ENCODE results near the gene SLC17A3. TPM values are rescaled to one million over a fixed set of nuclear protein-coding genes. Genes with fewer than 3 reads are reported as not detected.

SLC17A3 gene
- total and polyA plus RNA-seq, 9 of the 15 experiments (the other 6 are each of a cell fraction or from before 2014, with no cell fraction given) = 0.04 to 0.08 TPM; not detected in 7

- TF ChIP-seq TBP (optimal IDR thresholded peaks at IDR 0.05; ENCODE audit: low read depth, low read length) (no peak), ZNF197 (CRISPR knock-in tag; IDR thresholded peaks at IDR 0.05; ENCODE audit: low read depth) (no peak), ELK1 (CRISPR knock-in tag; IDR thresholded peaks at IDR 0.05) (no peak), HOXB6 (CRISPR knock-in tag; IDR thresholded peaks at IDR 0.05; ENCODE audit: borderline replicate concordance) (no peak), TRIM25 (IDR thresholded peaks at IDR 0.05; ENCODE audit: borderline replicate concordance) (no peak), ZNF77 (CRISPR knock-in tag; IDR thresholded peaks at IDR 0.05) (no peak), ZKSCAN3 (CRISPR knock-in tag; IDR thresholded peaks at IDR 0.05) (no peak), ETS1 (conservative IDR thresholded peaks at IDR 0.05; ENCODE audit: control insufficient read depth, low read depth, low read length) (no peak)
- Histone ChIP-seq H3K9me1 (ENCODE audit: control insufficient read depth, insufficient read depth, low read length) (no peaks in the 10 kb centered on the region), H3K9me3 (replicated peaks; ENCODE audit: control insufficient read depth, insufficient read depth, low read depth, low read length) (no peaks in the 10 kb centered on the region), H3K4me2 (ENCODE audit: insufficient read depth, low read length) (no peak overlapping the region), H3K36me3 (ENCODE audit: control insufficient read depth, insufficient read depth, low read length) (no peaks in the 10 kb centered on the region), H4K20me1 (replicated peaks; ENCODE audit: control insufficient read depth, insufficient read depth, low read length) (no peaks in the 10 kb centered on the region), H3K79me2 (ENCODE audit: control insufficient read depth, insufficient read depth, low read length) (no peaks in the 10 kb centered on the region), H2AFZ (ENCODE audit: low read depth, low read length) (no peak overlapping the region), H3K9ac (ENCODE audit: insufficient read depth in 1 of 2, low read depth in 2 of 2, low read length in 2 of 2) (no peak overlapping the region), H3K4me3 (no peak overlapping the region), H3K27ac (ENCODE audit: extremely low read depth, low read depth, low read length) (no peak overlapping the region), H3K4me1 (replicated peaks in 1 of 2; ENCODE audit: control insufficient read depth in 2 of 2, insufficient read depth in 2 of 2, low read length in 2 of 2) (peaks cover 0 to 14% of the 10 kb centered on the region in 2 experiments; a peak in 3 of 5 replicates), H3K27me3 (ENCODE audit: control insufficient read depth in 2 of 2, insufficient read depth in 2 of 2, low read length in 2 of 2) (no peaks in the 10 kb centered on the region)
- WGBS (ENCODE audit: insufficient coverage, low coverage, missing lambda C conversion rate) = 10% methylated on average over 2 of the region's 2 CpGs
- ATAC-seq (no peak), DNase-seq (ENCODE audit: extremely low read depth in 1 of 4, low spot score in 3 of 4) (no peak), FAIRE-seq (no peak)
- intact Hi-C loops (cut with micrococcal nuclease) (no loop called here), in situ Hi-C loops (cut with MboI) (no loop called here)
- POLR2A ChIA-PET = no interaction called here
- no TSS peak for BruUV-seq (replicated peaks)
- CTCF ChIA-PET (ENCODE audit: low intra/inter-chr PET ratio) = interaction anchor here (0.5 kb wide), 1 partner anchor 29 kb away, joined by 4 read pairs; no protein-coding TSS in a partner anchor
Measured at GRCh38 chr6:25863360-25863759, 10.7 kb downstream of the SLC17A3 start.
